Measurements from ENCODE around the gene OPA1.
A peak's percentile ranks its signal among the peaks of the same experiment; 100 is the strongest.

DNA sequence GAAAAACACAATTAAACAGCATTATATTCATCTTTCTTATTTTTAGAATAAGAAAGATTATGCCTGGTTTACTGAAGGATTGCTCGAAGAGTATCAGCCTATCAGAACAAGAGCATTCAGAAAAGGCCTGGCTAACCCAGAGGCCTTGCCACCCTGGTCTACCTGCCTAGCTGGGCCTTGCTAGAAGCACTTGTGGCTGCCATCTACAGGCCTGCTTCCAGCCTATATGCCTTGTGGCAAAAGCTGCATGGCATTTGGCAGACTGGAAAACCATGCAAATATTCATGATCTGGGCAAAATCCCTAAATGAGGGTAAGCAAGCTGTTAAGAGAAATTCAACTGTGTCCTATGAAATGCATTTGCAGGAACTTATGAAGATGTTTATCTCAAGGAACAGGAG is 29.0 kb upstream of the OPA1 start:
- TF ChIP-seq, protein P1, sequence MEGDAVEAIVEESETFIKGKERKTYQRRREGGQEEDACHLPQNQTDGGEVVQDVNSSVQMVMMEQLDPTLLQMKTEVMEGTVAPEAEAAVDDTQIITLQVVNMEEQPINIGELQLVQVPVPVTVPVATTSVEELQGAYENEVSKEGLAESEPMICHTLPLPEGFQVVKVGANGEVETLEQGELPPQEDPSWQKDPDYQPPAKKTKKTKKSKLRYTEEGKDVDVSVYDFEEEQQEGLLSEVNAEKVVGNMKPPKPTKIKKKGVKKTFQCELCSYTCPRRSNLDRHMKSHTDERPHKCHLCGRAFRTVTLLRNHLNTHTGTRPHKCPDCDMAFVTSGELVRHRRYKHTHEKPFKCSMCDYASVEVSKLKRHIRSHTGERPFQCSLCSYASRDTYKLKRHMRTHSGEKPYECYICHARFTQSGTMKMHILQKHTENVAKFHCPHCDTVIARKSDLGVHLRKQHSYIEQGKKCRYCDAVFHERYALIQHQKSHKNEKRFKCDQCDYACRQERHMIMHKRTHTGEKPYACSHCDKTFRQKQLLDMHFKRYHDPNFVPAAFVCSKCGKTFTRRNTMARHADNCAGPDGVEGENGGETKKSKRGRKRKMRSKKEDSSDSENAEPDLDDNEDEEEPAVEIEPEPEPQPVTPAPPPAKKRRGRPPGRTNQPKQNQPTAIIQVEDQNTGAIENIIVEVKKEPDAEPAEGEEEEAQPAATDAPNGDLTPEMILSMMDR (conservative IDR thresholded peaks at IDR 0.05; ENCODE audit: low read depth, low read length): peak; percentile 47
- TF ChIP-seq EZH2 (IDR thresholded peaks at IDR 0.05; ENCODE audit: borderline replicate concordance, low read depth, low read length, poor library complexity, severe bottlenecking): no peak

All from A673 (cell line).